ENCODE results near the gene RARRES2.
"Not testable (repeated sequence)": the region's sequence is repeated elsewhere in the genome, so short reads cannot be mapped to it uniquely, and the experiment has no call there.

DNA sequence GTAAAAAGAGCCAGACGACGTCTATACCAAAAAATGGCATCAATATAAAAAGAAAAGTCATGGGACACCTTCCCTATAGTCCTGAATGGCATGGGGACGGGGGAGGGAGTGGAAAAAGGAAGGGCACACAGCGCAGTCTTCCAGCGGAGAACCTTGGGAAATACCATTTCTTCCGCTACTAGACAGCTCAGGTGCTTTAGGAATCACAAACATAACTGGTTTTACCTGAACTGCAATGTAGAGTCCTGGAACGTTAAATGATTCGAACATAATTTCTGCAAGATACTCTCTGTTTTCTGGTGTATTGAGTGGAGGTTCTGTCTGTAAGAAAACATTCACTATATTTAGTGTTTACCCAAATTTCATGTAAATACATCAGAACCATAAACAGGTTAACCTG, 46.4 kb downstream of the RARRES2 start:
- not testable (repeated sequence) for TF ChIP-seq POLR2A (IDR thresholded peaks at IDR 0.05)
- TF ChIP-seq, protein P1, sequence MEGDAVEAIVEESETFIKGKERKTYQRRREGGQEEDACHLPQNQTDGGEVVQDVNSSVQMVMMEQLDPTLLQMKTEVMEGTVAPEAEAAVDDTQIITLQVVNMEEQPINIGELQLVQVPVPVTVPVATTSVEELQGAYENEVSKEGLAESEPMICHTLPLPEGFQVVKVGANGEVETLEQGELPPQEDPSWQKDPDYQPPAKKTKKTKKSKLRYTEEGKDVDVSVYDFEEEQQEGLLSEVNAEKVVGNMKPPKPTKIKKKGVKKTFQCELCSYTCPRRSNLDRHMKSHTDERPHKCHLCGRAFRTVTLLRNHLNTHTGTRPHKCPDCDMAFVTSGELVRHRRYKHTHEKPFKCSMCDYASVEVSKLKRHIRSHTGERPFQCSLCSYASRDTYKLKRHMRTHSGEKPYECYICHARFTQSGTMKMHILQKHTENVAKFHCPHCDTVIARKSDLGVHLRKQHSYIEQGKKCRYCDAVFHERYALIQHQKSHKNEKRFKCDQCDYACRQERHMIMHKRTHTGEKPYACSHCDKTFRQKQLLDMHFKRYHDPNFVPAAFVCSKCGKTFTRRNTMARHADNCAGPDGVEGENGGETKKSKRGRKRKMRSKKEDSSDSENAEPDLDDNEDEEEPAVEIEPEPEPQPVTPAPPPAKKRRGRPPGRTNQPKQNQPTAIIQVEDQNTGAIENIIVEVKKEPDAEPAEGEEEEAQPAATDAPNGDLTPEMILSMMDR (IDR thresholded peaks at IDR 0.05), result not testable (repeated sequence)
